HG03439 (cell line): Measurements from ENCODE around the gene GALNT18.

Experiments
- ATAC-seq: cut with Tn5 transposase; IDR thresholded peaks from one replicate; pipeline ENCODE4 v1.9.1; 2021; ENCODE audit warnings: mild to moderate bottlenecking, moderate library complexity; ENCODE audit not compliant: unreplicated experiment

Gene GALNT18

GRCh38 chr11:11624926-11625325 lies 3.1 kb upstream of the GALNT18 start:
- ATAC-seq = no peak

GRCh38 chr11:11624204-11624603 lies 2.4 kb upstream of the GALNT18 start:
- ATAC-seq = no peak

- no peak for ATAC-seq
These were observed 967 bp upstream of the GALNT18 start for GRCh38 chr11:11622772-11623171.

- ATAC-seq = no peak
These were observed 518 bp upstream of the GALNT18 start for GRCh38 chr11:11622340-11622706.

- ATAC-seq = peak; percentile 11
These were observed 758 bp downstream of the GALNT18 start for GRCh38 chr11:11620921-11621572.

GRCh38 chr11:11620173-11620920 lies 1.5 kb downstream of the GALNT18 start:
- ATAC-seq = no peak

- ATAC-seq = no peak
These were observed 2.8 kb downstream of the GALNT18 start for GRCh38 chr11:11618973-11619435.

GRCh38 chr11:11615086-11615485 lies 6.7 kb downstream of the GALNT18 start:
- no peak for ATAC-seq

GRCh38 chr11:11612439-11612838 lies 9.4 kb downstream of the GALNT18 start:
- ATAC-seq = no peak

GRCh38 chr11:11611381-11611780 lies 10.4 kb downstream of the GALNT18 start:
- ATAC-seq = no peak

- ATAC-seq = no peak
These were observed 13.0 kb downstream of the GALNT18 start for GRCh38 chr11:11608783-11609232.

GRCh38 chr11:11607772-11608171 lies 14.0 kb downstream of the GALNT18 start:
- no peak for ATAC-seq

GRCh38 chr11:11605821-11606450 lies 15.9 kb downstream of the GALNT18 start:
- ATAC-seq = no peak

- ATAC-seq = no peak
These were observed 16.6 kb downstream of the GALNT18 start for GRCh38 chr11:11605181-11605580.

- no peak for ATAC-seq
These were observed 17.3 kb downstream of the GALNT18 start for GRCh38 chr11:11604370-11604990.

GRCh38 chr11:11602011-11602410 lies 19.8 kb downstream of the GALNT18 start:
- ATAC-seq = no peak

GRCh38 chr11:11600288-11600687 lies 21.5 kb downstream of the GALNT18 start:
- no peak for ATAC-seq

- no peak for ATAC-seq
These were observed 23.6 kb downstream of the GALNT18 start for GRCh38 chr11:11598243-11598642.

- no peak for ATAC-seq
These were observed 27.6 kb downstream of the GALNT18 start for GRCh38 chr11:11594162-11594561.

- ATAC-seq = no peak
These were observed 29.6 kb downstream of the GALNT18 start for GRCh38 chr11:11592146-11592684.

GRCh38 chr11:11589437-11589836 lies 32.4 kb downstream of the GALNT18 start:
- ATAC-seq = no peak
